WI38 (cell line): ENCODE results near the gene ZNF831.

Source experiments
- H3K4me3 ChIP-seq: 2 replicates; pipeline ENCODE4 v1.5.1; 2011; ENCODE audit warnings: low read depth, mild to moderate bottlenecking, control low read depth, low read length
- TF ChIP-seq, protein P1 (sequence below): IDR thresholded peaks from 2 replicates; pipeline ENCODE4 v1.5.1; 2012; ENCODE audit warnings: low read depth, mild to moderate bottlenecking, control low read depth, low read length

The ZNF831 gene

DNA sequence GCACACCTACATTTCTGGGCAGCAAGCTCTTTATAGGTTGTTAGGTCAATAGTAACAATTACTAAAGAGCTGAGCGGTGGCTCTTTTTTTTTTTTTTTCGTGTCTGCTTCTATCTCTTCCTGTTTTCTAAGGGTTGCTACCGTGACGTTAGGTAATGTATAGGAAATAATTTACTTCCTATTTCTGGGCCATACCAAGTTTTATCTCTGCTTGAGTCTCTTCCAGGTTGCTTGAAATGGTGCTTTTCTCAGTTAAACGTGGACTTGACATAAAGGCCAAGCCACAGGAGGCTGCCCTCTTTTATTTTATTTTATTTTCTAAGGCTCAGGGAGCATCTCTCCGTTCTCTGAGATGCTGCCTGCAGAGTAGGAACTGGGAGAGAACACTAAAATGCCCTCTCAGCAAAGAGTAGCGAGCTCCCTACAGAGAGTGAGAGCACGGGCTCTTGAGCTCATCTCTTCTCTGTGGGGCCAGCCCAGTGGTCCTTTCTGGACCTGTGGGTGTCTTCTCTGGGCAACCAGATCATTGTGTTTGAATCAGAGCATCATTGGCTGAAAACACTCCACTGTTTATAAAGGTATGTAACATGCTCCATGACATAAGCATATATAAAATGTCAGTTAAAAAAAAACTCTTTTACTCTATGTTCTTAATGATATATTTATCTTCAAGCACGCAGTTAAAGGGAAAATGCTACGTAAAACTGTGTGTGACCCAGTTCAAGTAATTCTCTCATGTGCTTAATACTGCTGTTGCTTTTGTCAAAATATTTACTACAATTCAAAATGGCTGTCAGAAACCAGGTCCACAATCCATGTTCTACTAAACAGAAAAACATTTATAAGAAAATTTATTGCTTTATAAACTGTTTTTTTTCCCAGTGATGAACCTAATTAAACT is at the start of gene ZNF831:
TSS of gene ZNF831 (plus strand) at position 191 of the 900 bp plus-strand sequence. CDS start 27,199 bp downstream, outside the sequence.
- no peak within 1 kb of the TSS for H3K4me3 ChIP-seq
- TF ChIP-seq, protein P1, sequence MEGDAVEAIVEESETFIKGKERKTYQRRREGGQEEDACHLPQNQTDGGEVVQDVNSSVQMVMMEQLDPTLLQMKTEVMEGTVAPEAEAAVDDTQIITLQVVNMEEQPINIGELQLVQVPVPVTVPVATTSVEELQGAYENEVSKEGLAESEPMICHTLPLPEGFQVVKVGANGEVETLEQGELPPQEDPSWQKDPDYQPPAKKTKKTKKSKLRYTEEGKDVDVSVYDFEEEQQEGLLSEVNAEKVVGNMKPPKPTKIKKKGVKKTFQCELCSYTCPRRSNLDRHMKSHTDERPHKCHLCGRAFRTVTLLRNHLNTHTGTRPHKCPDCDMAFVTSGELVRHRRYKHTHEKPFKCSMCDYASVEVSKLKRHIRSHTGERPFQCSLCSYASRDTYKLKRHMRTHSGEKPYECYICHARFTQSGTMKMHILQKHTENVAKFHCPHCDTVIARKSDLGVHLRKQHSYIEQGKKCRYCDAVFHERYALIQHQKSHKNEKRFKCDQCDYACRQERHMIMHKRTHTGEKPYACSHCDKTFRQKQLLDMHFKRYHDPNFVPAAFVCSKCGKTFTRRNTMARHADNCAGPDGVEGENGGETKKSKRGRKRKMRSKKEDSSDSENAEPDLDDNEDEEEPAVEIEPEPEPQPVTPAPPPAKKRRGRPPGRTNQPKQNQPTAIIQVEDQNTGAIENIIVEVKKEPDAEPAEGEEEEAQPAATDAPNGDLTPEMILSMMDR: no peak

DNA sequence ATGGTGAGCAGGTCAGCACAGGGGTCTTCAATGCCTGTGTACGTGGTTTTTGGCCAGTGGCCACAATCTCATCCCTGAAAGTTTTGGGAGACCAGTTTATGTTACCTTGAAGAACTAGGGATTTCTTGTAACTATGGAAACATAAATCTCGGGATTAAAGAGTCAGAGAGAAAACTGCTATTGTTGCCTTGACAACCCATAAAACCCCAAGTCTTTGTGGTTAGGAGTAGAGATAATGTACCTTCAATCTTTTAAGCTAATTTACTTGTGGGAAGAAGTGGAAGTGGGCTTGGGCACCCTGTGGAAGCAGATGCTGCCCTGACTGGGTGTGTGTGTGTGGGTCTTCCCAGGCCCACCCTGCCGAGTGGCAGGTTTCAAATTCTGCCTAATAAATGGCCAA is 46.1 kb upstream of the ZNF831 start:
- TF ChIP-seq, protein P1: no peak
- no peak overlapping the region for H3K4me3 ChIP-seq

DNA sequence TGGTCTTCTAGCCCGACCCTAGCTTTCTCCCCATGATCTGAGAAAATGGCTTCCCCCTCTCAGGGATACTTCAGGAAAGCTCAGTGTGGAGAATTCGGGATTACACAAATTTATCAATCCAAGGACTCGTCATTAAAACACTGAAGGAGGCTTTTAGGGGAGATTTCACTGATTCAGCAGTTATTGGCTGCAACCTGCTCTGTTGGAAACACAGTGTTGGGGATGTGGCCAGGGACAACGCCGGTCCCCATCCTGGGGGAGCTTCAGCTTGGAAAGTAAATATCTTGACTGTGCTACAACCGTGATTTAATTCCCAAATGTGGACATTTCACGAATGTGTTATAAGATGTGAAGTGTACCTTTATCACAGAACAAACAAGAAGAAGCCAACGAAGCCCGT is 44.8 kb upstream of the ZNF831 start:
- H3K4me3 ChIP-seq: no peak overlapping the region
- TF ChIP-seq, protein P1: no peak

DNA sequence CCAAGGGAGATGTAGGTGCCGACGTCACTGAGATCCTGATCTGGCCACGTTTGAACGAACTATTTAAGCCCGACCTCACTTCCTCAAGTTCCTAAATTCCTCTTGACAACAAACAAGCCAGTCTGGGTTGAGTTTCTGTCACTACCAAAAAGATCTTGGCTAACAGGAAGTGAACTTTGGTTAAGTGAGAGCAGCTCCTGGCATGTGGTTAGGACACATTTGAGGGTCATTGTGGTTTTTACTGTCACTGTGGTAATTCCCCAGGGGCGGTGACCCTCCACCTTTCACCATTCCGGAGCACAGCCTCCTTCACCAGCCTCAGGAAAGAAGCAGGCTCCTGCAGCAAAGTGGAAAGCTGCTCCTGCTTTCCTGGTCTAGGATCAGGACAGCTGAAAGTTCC is 43.1 kb upstream of the ZNF831 start:
- TF ChIP-seq, protein P1: no peak
- no peak overlapping the region for H3K4me3 ChIP-seq

DNA sequence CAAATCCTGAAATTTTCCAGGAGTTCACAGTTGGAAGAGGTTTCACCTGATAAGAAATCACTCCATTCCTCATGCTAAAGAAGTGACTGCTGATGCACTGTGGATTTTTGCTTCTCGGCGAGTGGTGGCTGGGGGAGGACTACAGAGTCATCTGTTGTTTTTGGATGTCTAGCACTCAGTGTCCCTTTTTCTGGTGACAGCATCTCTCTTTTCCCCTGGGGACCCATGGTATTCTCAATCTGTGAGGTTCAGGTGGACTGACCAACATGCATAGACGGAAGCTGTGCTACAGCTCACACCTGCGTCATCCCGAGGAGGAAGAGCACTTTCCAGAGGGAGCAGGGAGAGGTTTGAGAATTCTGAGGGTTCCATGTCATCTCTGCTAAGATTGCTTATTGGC is 42.7 kb upstream of the ZNF831 start:
- TF ChIP-seq, protein P1: no peak
- H3K4me3 ChIP-seq: no peak overlapping the region

DNA sequence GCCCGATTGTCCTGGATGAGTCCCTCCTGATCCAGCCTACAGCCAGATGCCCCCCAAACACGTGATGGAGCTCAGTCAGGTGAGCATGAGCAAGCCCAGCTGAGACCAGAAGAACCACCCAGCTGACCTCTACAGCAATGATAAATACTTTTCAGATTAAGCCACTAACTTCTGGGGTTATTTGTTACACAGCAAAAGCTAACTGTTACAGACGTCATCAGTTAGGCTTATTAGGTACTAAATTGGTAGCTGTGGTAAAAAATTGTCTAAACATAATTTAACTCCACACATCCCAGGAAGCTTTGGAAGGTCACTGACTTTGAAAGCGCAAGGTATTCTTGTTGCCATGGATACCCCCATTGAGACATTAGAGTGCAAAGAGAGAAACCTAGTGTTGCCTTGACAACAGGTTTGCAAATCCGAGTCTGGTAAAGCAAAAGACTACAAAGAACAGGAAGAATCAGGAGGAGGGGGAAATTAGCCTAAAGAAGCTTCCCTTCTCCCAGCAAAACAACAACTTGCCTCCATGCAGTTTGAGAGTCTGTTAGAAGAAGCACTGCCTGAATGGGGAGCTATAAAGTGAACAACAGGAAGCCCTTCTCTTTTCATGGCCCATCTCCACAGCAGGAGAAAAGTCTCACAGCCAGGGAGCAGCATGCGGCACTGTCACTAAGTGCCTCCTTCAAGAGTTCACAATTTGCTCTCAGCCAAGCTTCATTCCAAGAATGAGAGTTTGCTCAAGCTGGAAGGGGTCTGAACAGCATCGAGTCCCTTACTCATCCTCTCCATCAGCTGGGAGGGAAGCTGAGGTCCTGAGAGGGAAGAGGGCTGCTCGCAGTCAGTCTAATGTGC is 41.7 kb upstream of the ZNF831 start:
- TF ChIP-seq, protein P1: no peak
- H3K4me3 ChIP-seq: no peak overlapping the region

DNA sequence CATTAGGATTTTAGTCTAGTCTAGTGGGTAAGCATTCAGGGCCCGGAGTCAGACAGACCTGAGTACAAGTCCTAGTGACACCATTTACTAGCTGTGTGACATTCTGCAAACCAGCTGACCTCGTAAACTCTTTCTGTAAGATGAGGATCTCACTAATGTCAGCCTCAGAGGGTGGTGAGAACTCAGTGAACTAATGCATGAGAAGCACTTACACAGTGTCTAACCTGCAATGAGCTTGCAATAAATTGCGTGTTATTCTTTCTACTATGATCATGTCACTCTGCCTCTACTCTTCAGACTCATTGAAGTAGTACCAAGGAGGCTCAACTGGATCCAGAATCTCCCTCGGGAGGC is 41.1 kb upstream of the ZNF831 start:
- TF ChIP-seq, protein P1: no peak
- H3K4me3 ChIP-seq: no peak overlapping the region
